Activated CD4-positive, alpha-beta T cell treated with anti-CD3 and anti-CD28 coated beads, Interleukin-2, Interleukin-4, amounts not matched to agents 100 ng/mL and 50 ng/mL, durations not matched to agents 16 hours and 8 hours (primary cell): Measurements from ENCODE around the gene POSTN.

Experiments used
- DNase-seq: peaks from one replicate; pipeline ENCODE4 v3.0.0-alpha.2; 2020; ENCODE audit warnings: low spot score

The POSTN gene

DNA sequence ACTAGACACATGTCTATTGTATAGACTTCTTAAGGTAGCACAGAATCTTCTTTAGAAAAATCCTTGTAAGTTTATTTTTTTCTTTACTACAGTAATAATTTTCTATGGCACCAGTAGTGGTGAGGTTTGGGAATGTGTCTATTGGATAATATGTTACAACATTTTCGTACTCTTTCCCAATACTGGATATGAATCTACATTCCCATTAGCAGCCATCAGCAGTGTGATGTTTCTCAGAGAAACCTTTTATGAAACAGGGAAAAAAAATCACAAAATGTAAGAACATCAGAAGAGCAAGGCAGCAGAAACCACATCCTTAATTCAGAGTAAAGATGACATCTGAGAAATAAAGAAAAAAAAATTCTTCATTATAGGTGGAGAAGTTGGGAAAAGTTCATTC, 83.3 kb downstream of the POSTN start:
- no peak for DNase-seq
